ENCODE results near the gene FDX2.

DNA sequence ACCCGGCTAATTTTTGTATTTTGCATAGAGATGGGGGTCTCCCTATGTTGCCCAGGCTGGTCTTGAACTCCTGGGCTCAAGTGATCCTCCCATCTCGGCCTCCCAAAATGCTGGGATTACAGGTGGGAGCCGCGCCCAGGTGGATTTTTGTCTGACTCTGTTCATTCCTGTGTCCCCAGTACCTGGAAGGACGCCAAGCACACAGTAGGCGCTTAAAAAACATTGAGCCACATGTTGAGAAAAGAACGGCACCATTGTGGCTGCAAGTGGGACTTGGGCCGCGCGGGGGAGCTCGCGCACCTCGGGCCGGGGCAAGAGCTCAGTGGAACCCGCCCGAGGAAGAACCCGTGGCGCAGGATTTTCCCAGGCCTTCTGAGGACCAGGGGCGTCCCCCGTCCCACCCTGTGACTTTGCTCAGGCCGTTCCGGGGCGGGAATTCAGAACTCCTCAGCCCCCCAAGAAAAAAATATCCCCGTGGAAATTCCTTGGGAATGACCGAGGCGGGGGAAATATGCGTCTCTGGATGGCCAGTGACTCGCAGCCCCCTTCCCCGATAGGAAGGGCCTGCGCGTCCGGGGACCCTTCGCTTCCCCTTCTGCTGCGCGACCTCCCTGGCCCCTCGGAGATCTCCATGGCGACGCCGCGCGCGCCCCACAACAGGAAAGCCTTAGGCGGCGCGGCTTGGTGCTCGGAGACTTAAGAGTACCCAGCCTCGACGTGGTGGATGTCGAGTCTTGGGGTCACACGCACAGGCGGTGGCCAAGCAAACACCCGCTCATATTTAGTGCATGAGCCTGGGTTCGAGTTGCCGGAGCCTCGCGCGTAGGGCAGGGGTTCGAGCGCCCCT lies 46.3 kb downstream of the FDX2 start:
- TF ChIP-seq CTCF (IDR thresholded peaks at IDR 0.05) = peak; percentile 93
- no peak for TF ChIP-seq EZH2 (IDR thresholded peaks at IDR 0.05; ENCODE audit: borderline replicate concordance, insufficient read depth, low read depth, low read length, poor library complexity, severe bottlenecking)

All from B cell (primary cell).